ENCODE results near the gene NLK. TPM values are rescaled to one million over a fixed set of nuclear protein-coding genes. Genes with fewer than 3 reads are reported as not detected.
A peak's percentile ranks its signal among the peaks of the same experiment; 100 is the strongest.
"Not testable (repeated sequence)": the region's sequence is repeated elsewhere in the genome, so short reads cannot be mapped to it uniquely, and the experiment has no call there.

Gene NLK
- polyA plus RNA-seq, 4 donors: 46.6 to 56.1 (median 46.9) TPM

GRCh38 chr17:28142305-28142704 is 99.8 kb downstream of the NLK start:
- no peak for DNase-seq (ENCODE audit: low read depth in 4 of 4, low spot score in 2 of 4)

- DNase-seq (ENCODE audit: low read depth in 4 of 4, low spot score in 2 of 4): no peak
Observed at GRCh38 chr17:28144019-28144418, 101.5 kb downstream of the NLK start.

GRCh38 chr17:28145348-28145747 is 102.9 kb downstream of the NLK start:
- DNase-seq (ENCODE audit: low read depth in 4 of 4, low spot score in 2 of 4): no peak

GRCh38 chr17:28147017-28147416 is 104.5 kb downstream of the NLK start:
- no peak for DNase-seq (ENCODE audit: low read depth in 4 of 4, low spot score in 2 of 4)

- DNase-seq (ENCODE audit: low read depth in 4 of 4, low spot score in 2 of 4): no peak
Observed at GRCh38 chr17:28151001-28151400, 108.5 kb downstream of the NLK start.

GRCh38 chr17:28154214-28154613 is 111.7 kb downstream of the NLK start:
- no peak for DNase-seq (ENCODE audit: low read depth in 4 of 4, low spot score in 2 of 4)

- DNase-seq (ENCODE audit: low read depth in 4 of 4, low spot score in 2 of 4): not testable (repeated sequence)
Observed at GRCh38 chr17:28155405-28155804, 112.9 kb downstream of the NLK start.

- DNase-seq (ENCODE audit: low read depth in 4 of 4, low spot score in 2 of 4): no peak
Observed at GRCh38 chr17:28159004-28159403, 116.5 kb downstream of the NLK start.

GRCh38 chr17:28159924-28160323 is 117.4 kb downstream of the NLK start:
- no peak for DNase-seq (ENCODE audit: low read depth in 4 of 4, low spot score in 2 of 4)

- DNase-seq (ENCODE audit: low read depth in 4 of 4, low spot score in 2 of 4): no peak
Observed at GRCh38 chr17:28160610-28161009, 118.1 kb downstream of the NLK start.

- no peak for DNase-seq (ENCODE audit: low read depth in 4 of 4, low spot score in 2 of 4)
Observed at GRCh38 chr17:28161311-28161710, 118.8 kb downstream of the NLK start.

- DNase-seq (ENCODE audit: low read depth in 4 of 4, low spot score in 2 of 4): no peak
Observed at GRCh38 chr17:28166478-28166877, 124.0 kb downstream of the NLK start.

- DNase-seq (ENCODE audit: low read depth in 4 of 4, low spot score in 2 of 4): no peak
Observed at GRCh38 chr17:28169621-28170349, 127.3 kb downstream of the NLK start.

- no peak for DNase-seq (ENCODE audit: low read depth in 4 of 4, low spot score in 2 of 4)
Observed at GRCh38 chr17:28170771-28171170, 128.3 kb downstream of the NLK start.

GRCh38 chr17:28173031-28173561 is 130.6 kb downstream of the NLK start:
- DNase-seq (ENCODE audit: low read depth in 4 of 4, low spot score in 2 of 4): peak in 1 of 4 donors; percentile 19

GRCh38 chr17:28173801-28174200 is 131.3 kb downstream of the NLK start:
- peak in 3 of 4 donors; percentile 7 to 38 (median 15) for DNase-seq (ENCODE audit: low read depth in 4 of 4, low spot score in 2 of 4)

- DNase-seq (ENCODE audit: low read depth in 4 of 4, low spot score in 2 of 4): no peak
Observed at GRCh38 chr17:28174352-28175046, 132.0 kb downstream of the NLK start.

GRCh38 chr17:28177351-28177750 is 134.9 kb downstream of the NLK start:
- DNase-seq (ENCODE audit: low read depth in 4 of 4, low spot score in 2 of 4): no peak

GRCh38 chr17:28178800-28179199 is 136.3 kb downstream of the NLK start:
- no peak for DNase-seq (ENCODE audit: low read depth in 4 of 4, low spot score in 2 of 4)

- no peak for DNase-seq (ENCODE audit: low read depth in 4 of 4, low spot score in 2 of 4)
Observed at GRCh38 chr17:28180449-28180848, 138.0 kb downstream of the NLK start.

- DNase-seq (ENCODE audit: low read depth in 4 of 4, low spot score in 2 of 4): no peak
Observed at GRCh38 chr17:28181568-28181967, 139.1 kb downstream of the NLK start.

GRCh38 chr17:28182559-28182958 is 140.1 kb downstream of the NLK start:
- DNase-seq (ENCODE audit: low read depth in 4 of 4, low spot score in 2 of 4): no peak

Measured in left renal cortex interstitium (tissue), 4 donors.